ENCODE results near the gene ABCA1.
"Not testable (repeated sequence)": the region's sequence is repeated elsewhere in the genome, so short reads cannot be mapped to it uniquely, and the experiment has no call there.

- TF ChIP-seq FOXA1 (IDR thresholded peaks at IDR 0.05); ARNT (IDR thresholded peaks at IDR 0.05); ELF4 (IDR thresholded peaks at IDR 0.05); FOXM1 (IDR thresholded peaks at IDR 0.05; ENCODE audit: borderline replicate concordance); SP1 (IDR thresholded peaks at IDR 0.05); SUZ12 (IDR thresholded peaks at IDR 0.05); NFRKB (IDR thresholded peaks at IDR 0.05); PKNOX1 (IDR thresholded peaks at IDR 0.05); CTBP1 (IDR thresholded peaks at IDR 0.05; ENCODE audit: borderline replicate concordance); HDGF (IDR thresholded peaks at IDR 0.05; ENCODE audit: borderline replicate concordance); ZNF384 (IDR thresholded peaks at IDR 0.05); BHLHE40 (IDR thresholded peaks at IDR 0.05; ENCODE audit: borderline replicate concordance): not testable (repeated sequence)
Measured at GRCh38 chr9:104922748-104923147, 5.2 kb downstream of the ABCA1 start.
